H1 (cell line): ENCODE data around the gene BUD23. TPM values are rescaled to one million over a fixed set of nuclear protein-coding genes. Genes with fewer than 3 reads are reported as not detected.

Source experiments
- BCL11A ChIP-seq, 2 experiments: IDR thresholded peaks; one replicate each; pipeline ENCODE4 v1.6.1; 2011; ENCODE audit warnings: low read depth in 2 of 2, low read length in 2 of 2, mild to moderate bottlenecking in 2 of 2
- FOSL1 ChIP-seq: IDR thresholded peaks from 2 replicates; pipeline ENCODE4 v1.6.1; 2011; ENCODE audit warnings: mild to moderate bottlenecking, low read depth, low read length, moderate library complexity; ENCODE audit not compliant: insufficient read depth
- RFX5 ChIP-seq: IDR thresholded peaks from 2 replicates; pipeline ENCODE4 v1.6.1; 2011; ENCODE audit warnings: low read depth, low read length, improper control_type of control experiment, borderline replicate concordance
- RXRA ChIP-seq: IDR thresholded peaks from 2 replicates; pipeline ENCODE4 v1.6.1; 2011; ENCODE audit warnings: low read depth, mild to moderate bottlenecking, low read length, moderate library complexity; ENCODE audit not compliant: insufficient read depth
- SIN3A ChIP-seq, 2 experiments: IDR thresholded peaks in 1 of 2; conservative IDR thresholded peaks in 1 of 2; 2 replicates each; pipeline ENCODE4 v1.6.1; 2011 to 2012; ENCODE audit warnings: low read length in 2 of 2, improper control_type of control experiment in 1 of 2, low read depth in 1 of 2, mild to moderate bottlenecking in 1 of 2
- SP4 ChIP-seq: IDR thresholded peaks from 2 replicates; pipeline ENCODE4 v1.6.1; 2012; ENCODE audit warnings: low read length, inconsistent platforms
- SUZ12 ChIP-seq: fragments of 200-600 bp; sonication (generic); IDR thresholded peaks from 2 replicates; pipeline ENCODE4 v1.6.1; 2012; ENCODE audit warnings: mild to moderate bottlenecking, inconsistent platforms, low read length, moderate library complexity, mixed read lengths
- TAF7 ChIP-seq: optimal IDR thresholded peaks from 2 replicates; pipeline ENCODE3; 2011; ENCODE audit warnings: low read depth, mild to moderate bottlenecking, inconsistent platforms, low read length, moderate library complexity, borderline replicate concordance
- polyA plus RNA-seq, 7 experiments: library from polyadenylated mRNA; depleted of rRNA in 3 of 7; stranded (reverse) in 5 of 7; unstranded in 2 of 7; fragments of >200 nt in 5 of 7; fragments of 200-250 nt in 2 of 7; gene quantifications; 1 replicate in 5 of 7; 2 replicates in 1 of 7; 4 replicates in 1 of 7; pipeline versions ENCODE4 v1.2.1 to v1.2.3, GENCODE V29; 2011 to 2013; ENCODE audit warnings: missing spikeins in 2 of 7, mixed read lengths in 2 of 7
- total RNA-seq: library from RNA; stranded (reverse); fragmentation: NEBNext Ultra II Directional; extraction: Animal tissue kit (Norgen Biotek cat#: 25700); gene quantifications from 2 replicates; pipeline ENCODE4 v1.2.1, GENCODE V29; 2021
- TF ChIP-seq, protein P1 (sequence below): IDR thresholded peaks from 2 replicates; pipeline ENCODE4 v1.6.1; 2012; ENCODE audit warnings: low read length, inconsistent platforms

The BUD23 gene
- total and polyA plus RNA-seq, 2 of the 8 experiments (the other 6 are each of a cell fraction or from before 2014, with no cell fraction given): 72.3 to 78.4 TPM

DNA sequence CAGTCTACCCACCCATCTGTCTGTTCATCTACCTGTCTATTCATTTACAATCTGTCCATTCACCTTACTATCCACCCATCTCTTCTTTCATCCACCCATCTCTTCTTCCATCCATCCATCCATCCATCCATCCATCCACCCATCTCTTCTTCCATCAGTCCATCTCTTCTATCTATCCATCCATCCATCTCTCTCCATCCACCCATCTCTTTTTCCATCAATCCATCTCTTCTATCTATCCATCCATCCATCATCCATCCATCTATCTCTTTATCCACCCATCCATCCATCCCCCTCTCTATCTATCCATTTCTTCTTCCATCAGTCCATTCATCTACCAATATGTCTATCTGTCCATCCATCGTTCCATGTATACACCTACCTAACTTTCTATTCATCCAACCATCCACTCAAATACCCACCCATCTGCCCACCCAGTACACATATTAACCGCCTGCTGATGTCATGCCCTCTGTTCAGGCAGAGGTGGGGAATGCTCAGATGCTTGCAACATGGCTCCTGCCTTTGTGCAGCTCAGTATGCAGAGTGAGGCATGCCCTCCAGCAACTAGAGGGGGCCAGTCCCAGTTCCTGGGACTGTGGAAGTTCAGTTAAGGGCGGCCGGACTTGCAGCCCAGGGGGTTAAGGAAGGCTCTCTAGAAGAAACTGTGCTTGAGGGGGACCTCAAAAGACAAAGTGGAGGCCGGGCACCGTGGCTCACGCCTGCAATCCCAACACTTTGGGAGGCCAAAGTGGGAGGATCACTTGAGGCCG lies 47.8 kb upstream of the BUD23 start (continued):
- TF ChIP-seq, protein P1, sequence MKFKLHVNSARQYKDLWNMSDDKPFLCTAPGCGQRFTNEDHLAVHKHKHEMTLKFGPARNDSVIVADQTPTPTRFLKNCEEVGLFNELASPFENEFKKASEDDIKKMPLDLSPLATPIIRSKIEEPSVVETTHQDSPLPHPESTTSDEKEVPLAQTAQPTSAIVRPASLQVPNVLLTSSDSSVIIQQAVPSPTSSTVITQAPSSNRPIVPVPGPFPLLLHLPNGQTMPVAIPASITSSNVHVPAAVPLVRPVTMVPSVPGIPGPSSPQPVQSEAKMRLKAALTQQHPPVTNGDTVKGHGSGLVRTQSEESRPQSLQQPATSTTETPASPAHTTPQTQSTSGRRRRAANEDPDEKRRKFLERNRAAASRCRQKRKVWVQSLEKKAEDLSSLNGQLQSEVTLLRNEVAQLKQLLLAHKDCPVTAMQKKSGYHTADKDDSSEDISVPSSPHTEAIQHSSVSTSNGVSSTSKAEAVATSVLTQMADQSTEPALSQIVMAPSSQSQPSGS: no peak
- TF ChIP-seq SIN3A (conservative IDR thresholded peaks at IDR 0.05 in 1 of 2, IDR thresholded peaks at IDR 0.05 in 1 of 2; ENCODE audit: low read depth in 1 of 2, low read length in 2 of 2) (no peak), SUZ12 (no peak), RXRA (no peak), FOSL1 (no peak), TAF7 (no peak), SP4 (no peak), RFX5 (no peak), BCL11A (IDR thresholded peaks at IDR 0.05; ENCODE audit: low read depth in 2 of 2, low read length in 2 of 2) (no peak)
